DOHH2 (cell line): Measurements from ENCODE around the gene PRR23E.

Experiments used
- EZH2phosphoT487 ChIP-seq: fragments of 200-600 bp; sonication (generic); IDR thresholded peaks from 2 replicates; pipeline ENCODE4 v1.6.1; 2017; ENCODE audit warnings: borderline replicate concordance, mild to moderate bottlenecking, antibody characterized with exemption, low read length, moderate library complexity, mixed read lengths
- TF ChIP-seq, protein P1 (sequence below): fragments of 200-600 bp; sonication (generic); IDR thresholded peaks from one replicate; pipeline ENCODE4 v1.5.1; 2014; ENCODE audit warnings: antibody characterized with exemption, mild to moderate bottlenecking, low read depth, low read length; ENCODE audit not compliant: poor library complexity, severe bottlenecking

DNA sequence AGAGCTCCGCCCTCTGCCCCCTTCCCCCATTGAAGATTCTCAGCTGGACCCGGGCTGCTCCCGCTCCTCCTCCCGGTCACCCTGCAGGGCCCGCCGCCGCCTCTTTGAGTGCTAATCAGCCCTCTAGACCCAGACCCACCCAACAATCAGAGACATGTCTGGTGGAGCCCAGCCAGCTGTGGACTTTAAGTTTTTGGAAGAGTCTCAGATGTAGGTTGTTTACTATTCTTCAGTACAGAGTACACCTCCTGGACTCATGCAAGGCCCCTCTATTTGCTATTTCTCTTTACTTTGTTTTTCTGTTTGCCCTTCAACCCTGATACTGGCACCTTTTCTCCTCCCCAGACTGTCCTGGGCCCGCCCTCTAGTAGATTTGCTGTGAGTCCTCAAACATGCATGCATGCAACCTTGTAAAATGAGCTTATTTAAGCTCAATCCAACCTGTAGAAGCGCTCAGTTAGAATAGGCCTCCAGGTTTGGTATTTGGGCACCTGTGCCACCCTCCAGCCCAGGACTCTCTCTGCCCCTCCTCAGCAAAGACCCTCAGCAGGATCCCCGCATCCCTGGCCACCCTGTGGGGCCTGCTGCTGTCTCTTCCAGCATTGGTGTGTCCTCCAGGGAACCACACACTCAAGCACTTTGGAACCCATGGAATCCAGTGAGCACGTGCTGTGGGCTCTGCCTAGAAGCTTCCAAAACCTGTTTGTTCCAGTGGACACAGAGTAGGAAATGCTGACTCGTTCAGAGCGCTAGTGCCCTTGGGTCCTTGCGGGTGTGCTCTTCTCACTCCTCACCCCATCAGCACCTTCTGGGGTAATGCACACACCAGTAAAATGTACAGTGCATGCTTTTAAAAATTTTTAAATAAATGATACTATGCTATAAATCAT, 4.6 kb downstream of the PRR23E start:
- TF ChIP-seq, protein P1, sequence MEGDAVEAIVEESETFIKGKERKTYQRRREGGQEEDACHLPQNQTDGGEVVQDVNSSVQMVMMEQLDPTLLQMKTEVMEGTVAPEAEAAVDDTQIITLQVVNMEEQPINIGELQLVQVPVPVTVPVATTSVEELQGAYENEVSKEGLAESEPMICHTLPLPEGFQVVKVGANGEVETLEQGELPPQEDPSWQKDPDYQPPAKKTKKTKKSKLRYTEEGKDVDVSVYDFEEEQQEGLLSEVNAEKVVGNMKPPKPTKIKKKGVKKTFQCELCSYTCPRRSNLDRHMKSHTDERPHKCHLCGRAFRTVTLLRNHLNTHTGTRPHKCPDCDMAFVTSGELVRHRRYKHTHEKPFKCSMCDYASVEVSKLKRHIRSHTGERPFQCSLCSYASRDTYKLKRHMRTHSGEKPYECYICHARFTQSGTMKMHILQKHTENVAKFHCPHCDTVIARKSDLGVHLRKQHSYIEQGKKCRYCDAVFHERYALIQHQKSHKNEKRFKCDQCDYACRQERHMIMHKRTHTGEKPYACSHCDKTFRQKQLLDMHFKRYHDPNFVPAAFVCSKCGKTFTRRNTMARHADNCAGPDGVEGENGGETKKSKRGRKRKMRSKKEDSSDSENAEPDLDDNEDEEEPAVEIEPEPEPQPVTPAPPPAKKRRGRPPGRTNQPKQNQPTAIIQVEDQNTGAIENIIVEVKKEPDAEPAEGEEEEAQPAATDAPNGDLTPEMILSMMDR: no peak
- TF ChIP-seq EZH2phosphoT487: no peak
